ENCODE measurements around the gene INPP5J.
"Not testable (repeated sequence)": the region's sequence is repeated elsewhere in the genome, so short reads cannot be mapped to it uniquely, and the experiment has no call there.

The INPP5J gene

DNA sequence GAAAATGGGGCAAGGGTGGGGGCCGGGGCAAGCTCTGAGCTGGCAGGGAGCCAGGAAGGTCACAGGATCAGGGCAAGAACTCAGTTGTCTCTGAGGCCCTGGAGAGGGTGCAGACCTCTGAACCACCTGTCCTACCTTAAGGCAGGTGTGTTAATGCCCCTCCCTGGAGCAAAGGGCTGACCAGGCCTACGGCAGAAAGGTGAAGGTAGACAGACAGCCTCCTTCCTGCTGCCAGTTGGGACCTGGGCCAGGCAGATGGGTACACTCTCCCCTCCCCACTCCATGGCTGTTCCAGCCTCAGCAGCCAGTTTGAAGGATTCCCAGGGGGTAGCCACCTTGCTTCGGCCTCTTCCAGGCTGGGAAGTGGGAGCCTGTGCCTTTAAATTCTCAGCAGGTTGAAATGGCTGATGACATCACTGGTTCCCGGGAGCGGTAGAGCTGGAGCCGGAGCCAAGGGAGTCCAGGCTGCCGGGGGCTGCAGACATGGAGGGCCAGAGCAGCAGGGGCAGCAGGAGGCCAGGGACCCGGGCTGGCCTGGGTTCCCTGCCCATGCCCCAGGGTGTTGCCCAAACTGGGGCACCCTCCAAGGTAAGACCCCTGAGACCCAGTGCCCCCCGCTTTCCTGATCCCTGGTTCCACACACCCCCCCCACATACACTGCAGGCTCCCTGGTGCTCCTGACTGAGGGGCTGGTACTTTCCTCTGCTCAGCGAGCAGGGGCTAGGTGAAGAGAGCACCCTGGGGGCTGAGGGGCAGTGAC, at the start of gene INPP5J:
INPP5J (plus strand) TSS at position 435 of the 760 bp plus-strand sequence; CDS start at position 484, 49 bp downstream.
- DNase-seq, result no peak

GRCh38 chr22:31073125-31073524, 49.6 kb upstream of the INPP5J start:
- not testable (repeated sequence) for DNase-seq

- not testable (repeated sequence) for DNase-seq
Observed at GRCh38 chr22:31073545-31074145, 49.1 kb upstream of the INPP5J start.

DNA sequence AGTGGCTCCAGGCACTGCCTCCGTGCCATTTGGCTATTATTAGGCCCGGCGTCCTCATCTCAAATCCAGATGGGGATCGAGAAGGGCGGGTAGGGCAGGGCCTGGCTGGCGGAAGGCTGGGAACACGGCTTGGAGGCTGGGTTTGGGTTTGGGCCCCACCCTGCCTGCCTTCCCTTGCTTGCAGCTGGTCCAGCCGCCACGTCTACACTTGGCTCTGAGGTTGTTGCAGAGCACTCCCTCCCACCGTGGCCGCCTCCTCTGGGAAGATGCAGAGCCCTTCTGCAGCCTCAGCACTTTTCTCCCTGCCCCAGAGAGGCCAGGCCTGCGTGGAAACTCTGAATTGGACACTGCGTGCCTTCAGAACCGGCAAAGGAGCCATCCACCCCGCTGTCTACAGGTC, 46.8 kb upstream of the INPP5J start:
- no peak for DNase-seq

- no peak for DNase-seq
Observed at GRCh38 chr22:31077681-31078080, 45.1 kb upstream of the INPP5J start.

GRCh38 chr22:31078389-31078788, 44.4 kb upstream of the INPP5J start:
- not testable (repeated sequence) for DNase-seq

DNA sequence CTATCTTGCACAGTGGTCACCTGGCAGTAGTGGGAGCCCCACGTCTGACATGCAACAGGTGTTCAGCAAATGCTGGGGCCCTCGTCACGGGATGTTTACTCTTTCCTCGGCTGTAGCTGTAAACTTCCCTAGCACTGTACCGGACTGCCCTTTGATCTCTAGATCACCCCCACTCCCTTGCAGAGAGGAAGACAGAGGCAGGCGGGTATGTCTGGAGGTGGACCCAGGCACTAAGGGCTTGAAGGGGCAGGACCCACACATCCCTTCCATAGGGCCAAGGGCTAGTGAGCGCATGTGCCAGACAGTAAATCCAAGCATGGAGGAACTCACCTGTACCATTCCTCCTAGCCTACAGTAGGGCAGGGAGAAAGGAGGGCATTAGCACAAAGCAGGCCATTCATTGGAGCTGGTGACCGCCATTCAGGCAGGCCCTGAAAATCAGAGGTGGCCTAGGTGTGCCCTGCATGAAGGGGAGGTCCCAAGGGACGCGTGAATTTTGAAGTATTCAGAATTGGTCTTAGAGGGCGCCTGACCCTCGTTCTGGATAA, 43.6 kb upstream of the INPP5J start:
- no peak for DNase-seq

- DNase-seq, result no peak
Observed at GRCh38 chr22:31080164-31080847, 42.5 kb upstream of the INPP5J start.

DNA sequence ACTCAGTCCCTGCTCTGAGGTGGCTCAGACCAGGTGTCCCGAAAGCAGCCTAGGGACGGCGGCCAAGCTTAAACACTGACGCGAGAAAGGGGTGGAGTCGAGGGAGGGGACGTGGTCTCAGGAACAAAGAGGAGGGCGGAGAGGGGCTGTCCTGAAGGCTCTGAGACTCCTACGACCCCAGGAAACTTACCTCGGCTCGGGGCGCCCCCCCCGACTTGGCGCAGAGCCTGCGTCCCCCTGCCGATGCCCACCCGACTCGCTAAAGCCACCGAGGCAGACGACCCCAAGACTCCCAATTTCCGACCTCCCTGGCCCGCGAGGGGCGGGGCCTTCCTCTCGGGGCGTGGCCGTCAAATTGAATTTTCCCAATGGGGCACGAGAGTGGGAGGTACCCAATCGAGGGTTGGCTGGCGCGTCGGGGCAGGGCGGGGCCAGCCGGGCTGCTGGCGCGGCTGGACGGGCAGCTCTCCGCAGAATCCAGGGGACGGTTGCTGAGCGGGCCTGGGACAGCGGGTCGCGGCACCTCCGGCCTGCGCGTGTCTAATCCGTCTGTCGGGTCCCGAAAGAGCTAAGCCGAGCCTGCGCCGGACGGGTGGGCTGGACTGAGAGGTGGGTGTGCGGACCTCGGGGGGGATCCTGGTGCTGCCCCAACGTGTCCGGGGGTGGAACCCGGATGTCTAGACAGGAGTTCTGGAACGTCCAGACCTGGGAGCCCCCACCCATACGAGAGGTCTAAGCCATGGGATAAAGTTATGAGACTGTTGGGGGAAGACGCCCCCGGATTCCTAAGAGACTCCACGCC, 41.7 kb upstream of the INPP5J start, which contains the start of gene SMTN:
SMTN (plus strand) TSS at position 471 of the 802 bp plus-strand sequence. CDS start 1,941 bp downstream, outside the sequence.
- no peak for DNase-seq

- DNase-seq, result no peak
Observed at GRCh38 chr22:31081963-31082605, 40.7 kb upstream of the INPP5J start.

GRCh38 chr22:31082606-31083376, 40.0 kb upstream of the INPP5J start:
- no peak for DNase-seq

- no peak for DNase-seq
Observed at GRCh38 chr22:31083377-31083768, 39.4 kb upstream of the INPP5J start.

DNA sequence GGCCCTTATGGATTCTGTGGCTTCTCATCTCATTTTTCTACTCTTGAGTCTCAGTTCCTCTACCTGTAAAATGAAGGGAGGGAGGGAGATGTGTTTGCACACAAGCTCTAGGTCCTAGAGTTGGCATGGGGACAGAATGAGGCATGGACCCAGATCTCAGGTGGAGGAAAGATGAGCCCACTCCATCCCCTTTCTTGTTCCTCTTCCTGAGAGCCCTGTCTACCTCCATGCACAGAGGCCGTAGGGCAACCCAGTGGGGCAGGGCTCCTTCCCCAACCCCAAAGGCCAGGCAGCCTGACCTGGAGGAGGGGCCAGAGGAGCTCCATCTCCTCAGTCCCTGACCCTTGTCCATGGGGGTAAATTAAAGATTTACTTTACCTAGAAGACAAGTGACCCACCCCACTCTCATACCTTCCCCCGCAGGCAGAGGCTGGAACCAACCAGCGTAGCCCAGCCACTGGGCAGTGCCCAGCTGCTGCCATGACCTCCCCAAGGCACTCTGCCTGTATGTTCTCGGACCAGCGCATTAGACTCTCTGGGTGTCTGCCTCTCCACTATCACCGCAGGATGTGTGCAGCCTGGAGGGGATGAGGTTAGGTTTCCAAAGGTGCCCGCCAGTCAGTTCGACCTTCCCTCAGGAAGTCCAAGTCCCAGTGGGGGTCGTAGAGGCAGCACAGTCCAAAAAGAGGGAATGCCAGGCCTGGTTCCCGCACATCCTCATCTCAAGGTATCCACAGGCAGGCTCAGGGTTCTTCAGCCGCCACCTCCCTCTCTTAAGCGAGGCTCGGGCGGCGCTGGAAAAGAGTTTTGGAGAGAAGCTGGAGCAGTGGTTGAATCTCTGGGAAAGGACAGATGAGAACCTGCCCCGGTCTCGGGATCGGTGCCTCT, 38.6 kb upstream of the INPP5J start:
- no peak for DNase-seq

DNA sequence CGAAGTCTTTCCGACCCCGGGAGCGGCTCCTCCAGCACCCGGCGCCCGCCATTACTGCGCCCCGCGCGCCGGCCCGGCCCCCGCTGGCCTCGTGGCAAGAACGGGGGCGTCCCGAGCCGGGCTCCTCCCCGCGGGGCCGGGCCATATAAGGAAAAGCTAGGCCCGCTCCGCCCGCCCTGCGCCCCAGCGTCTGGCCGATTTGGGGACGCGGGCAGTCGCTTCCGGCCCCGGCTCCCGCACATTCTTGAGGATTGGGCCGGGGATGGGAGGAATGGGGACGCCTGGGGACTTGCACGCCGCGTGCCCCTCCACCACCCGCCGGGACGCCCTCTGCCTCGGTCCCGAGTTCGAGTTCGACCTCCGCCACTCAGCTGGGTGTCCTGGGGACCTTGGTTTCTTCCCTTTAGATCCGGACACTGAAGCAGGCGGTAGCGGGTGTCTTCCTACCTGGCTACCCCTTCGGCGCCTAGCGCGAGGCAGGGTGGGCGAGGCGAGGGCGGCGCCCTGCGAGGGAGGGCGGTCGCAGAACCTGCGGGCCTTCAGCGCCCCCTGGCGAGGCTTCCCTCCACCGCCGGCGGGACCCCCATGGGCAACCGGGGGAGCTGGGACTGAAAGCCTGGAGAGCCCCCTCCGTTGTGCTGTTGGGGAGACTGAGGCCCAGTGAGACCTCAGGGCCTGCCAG, 37.8 kb upstream of the INPP5J start:
- DNase-seq, result no peak

DNA sequence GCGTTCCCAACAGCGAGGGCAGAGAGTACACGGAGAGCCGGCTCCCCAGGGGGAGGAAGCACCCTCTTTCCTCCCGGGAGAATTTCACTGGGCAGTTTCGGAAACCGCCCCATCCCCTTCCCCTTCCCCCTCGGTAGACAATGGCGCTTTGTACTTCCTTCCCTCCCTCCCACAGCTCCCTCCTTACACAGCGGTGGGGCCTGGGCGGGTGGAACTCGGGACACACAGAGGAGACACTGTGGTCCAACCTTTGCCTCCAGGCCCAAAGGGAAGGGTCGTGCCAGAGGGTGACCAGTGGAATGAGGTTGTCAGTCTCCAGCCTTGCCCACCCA, 37.3 kb upstream of the INPP5J start:
- no peak for DNase-seq

DNA sequence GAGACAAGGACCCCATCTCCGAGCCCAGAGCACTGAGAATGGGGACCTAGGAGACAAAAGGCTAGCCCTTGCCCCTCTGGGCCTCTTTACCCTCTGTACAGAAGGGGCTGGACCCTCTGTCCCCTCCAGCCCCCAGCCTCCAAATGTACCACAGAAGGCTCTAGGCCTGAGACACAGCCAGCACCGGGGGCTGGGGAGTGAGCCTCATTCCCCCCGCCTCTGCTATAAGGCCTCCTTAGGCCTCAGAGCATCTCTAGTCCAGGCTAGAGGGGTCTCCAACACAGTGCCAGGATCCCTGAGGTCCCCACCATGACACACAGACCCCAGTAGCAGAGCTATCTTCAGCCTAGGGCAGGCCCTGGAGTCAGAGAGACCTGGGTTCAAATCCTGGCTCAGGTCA, 36.8 kb upstream of the INPP5J start:
- DNase-seq, result no peak

GRCh38 chr22:31086703-31087330, 35.9 kb upstream of the INPP5J start:
- no peak for DNase-seq

DNA sequence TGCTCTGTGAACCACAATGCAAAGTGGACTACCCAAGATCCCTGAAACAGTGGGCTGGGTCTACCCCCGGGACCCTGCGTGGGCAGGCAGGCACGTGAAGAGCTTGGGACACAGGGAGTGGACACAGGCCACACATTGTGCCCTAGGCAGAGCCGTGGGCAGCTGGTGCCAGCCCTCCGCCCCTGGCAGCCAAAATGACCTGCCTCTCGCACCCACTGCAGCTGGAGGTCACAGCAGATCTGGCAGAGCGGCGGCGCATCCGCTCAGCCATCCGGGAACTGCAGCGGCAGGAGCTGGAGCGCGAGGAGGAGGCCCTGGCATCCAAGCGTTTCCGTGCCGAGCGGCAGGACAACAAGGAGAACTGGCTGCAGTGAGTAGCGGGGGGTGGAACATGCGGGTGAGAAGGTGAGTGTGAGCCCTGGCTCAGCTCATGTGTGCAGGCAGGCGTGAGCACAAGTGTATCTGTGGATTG, 35.0 kb upstream of the INPP5J start:
- no peak for DNase-seq

All from SIG-M5 (cell line).